IPS-11a (cell line): ENCODE results near the gene TAS2R20.
"Not testable (repeated sequence)": the region's sequence is repeated elsewhere in the genome, so short reads cannot be mapped to it uniquely, and the experiment has no call there.

Experiments
- H3K4me3 ChIP-seq: one replicate; pipeline ENCODE4 v1.5.1; 2013; ENCODE audit warnings: low read depth, low read length, control low read depth

TAS2R20 gene

GRCh38 chr12:10998204-10998603 lies at the start of gene TAS2R20:
TAS2R20 (minus strand) TSS chr12:10998304; CDS start chr12:10997875, 429 bp downstream.
- H3K4me3 ChIP-seq = no peak within 1 kb of the TSS

- H3K4me3 ChIP-seq = not testable (repeated sequence)
Measured at GRCh38 chr12:11041366-11041765, 43.3 kb upstream of the TAS2R20 start.

GRCh38 chr12:11040162-11040561 lies 42.1 kb upstream of the TAS2R20 start:
- H3K4me3 ChIP-seq = no peak overlapping the region

- no peak overlapping the region for H3K4me3 ChIP-seq
Measured at GRCh38 chr12:11039171-11039570, 41.1 kb upstream of the TAS2R20 start.

GRCh38 chr12:11033959-11034358 lies 35.9 kb upstream of the TAS2R20 start:
- not testable (repeated sequence) for H3K4me3 ChIP-seq

GRCh38 chr12:11031307-11031706 lies 33.2 kb upstream of the TAS2R20 start, which contains the start of gene TAS2R31:
TAS2R31 (minus strand) TSS chr12:11031407; CDS start chr12:11031335, 72 bp downstream.
- no peak within 1 kb of the TSS for H3K4me3 ChIP-seq

GRCh38 chr12:11026118-11026517 lies 28.0 kb upstream of the TAS2R20 start:
- H3K4me3 ChIP-seq = no peak overlapping the region

- no peak overlapping the region for H3K4me3 ChIP-seq
Measured at GRCh38 chr12:11023387-11023786, 25.3 kb upstream of the TAS2R20 start.

GRCh38 chr12:11022520-11022919 lies 24.4 kb upstream of the TAS2R20 start, which contains the start of gene TAS2R19:
TAS2R19 (minus strand) TSS chr12:11022620; CDS start chr12:11022571, 49 bp downstream.
- H3K4me3 ChIP-seq = no peak within 1 kb of the TSS

- H3K4me3 ChIP-seq = no peak overlapping the region
Measured at GRCh38 chr12:11016937-11017336, 18.8 kb upstream of the TAS2R20 start.

GRCh38 chr12:11015775-11016430 lies 17.8 kb upstream of the TAS2R20 start:
- no peak overlapping the region for H3K4me3 ChIP-seq

GRCh38 chr12:11014234-11014633 lies 16.1 kb upstream of the TAS2R20 start:
- H3K4me3 ChIP-seq = no peak overlapping the region

- H3K4me3 ChIP-seq = no peak overlapping the region
Measured at GRCh38 chr12:11007608-11008007, 9.5 kb upstream of the TAS2R20 start.

- no peak overlapping the region for H3K4me3 ChIP-seq
Measured at GRCh38 chr12:10994307-10994706, 3.8 kb downstream of the TAS2R20 start.

- H3K4me3 ChIP-seq = no peak overlapping the region
Measured at GRCh38 chr12:10989107-10989506, 9.0 kb downstream of the TAS2R20 start.

- H3K4me3 ChIP-seq = no peak within 1 kb of the TSS
Measured at GRCh38 chr12:10986812-10987211, 11.3 kb downstream of the TAS2R20 start, which contains the start of gene TAS2R50. TAS2R50 (minus strand) TSS chr12:10986912; CDS start chr12:10986860, 52 bp downstream.

GRCh38 chr12:10982244-10982643 lies 15.9 kb downstream of the TAS2R20 start:
- no peak overlapping the region for H3K4me3 ChIP-seq

- H3K4me3 ChIP-seq = no peak overlapping the region
Measured at GRCh38 chr12:10974965-10975364, 23.1 kb downstream of the TAS2R20 start.

GRCh38 chr12:10968765-10969456 lies 29.2 kb downstream of the TAS2R20 start:
- H3K4me3 ChIP-seq = no peak overlapping the region

GRCh38 chr12:10967409-10967808 lies 30.7 kb downstream of the TAS2R20 start:
- no peak overlapping the region for H3K4me3 ChIP-seq

- no peak overlapping the region for H3K4me3 ChIP-seq
Measured at GRCh38 chr12:10966314-10966713, 31.8 kb downstream of the TAS2R20 start.

GRCh38 chr12:10965476-10965875 lies 32.6 kb downstream of the TAS2R20 start:
- no peak overlapping the region for H3K4me3 ChIP-seq
